GM18499 (cell line): ENCODE measurements around the gene TSPAN31.

Experiments
- ATAC-seq: cut with Tn5 transposase; IDR thresholded peaks from one replicate; pipeline ENCODE4 v1.9.1; 2021; ENCODE audit warnings: moderate number of reproducible peaks; ENCODE audit not compliant: insufficient read depth, unreplicated experiment

TSPAN31 gene

DNA sequence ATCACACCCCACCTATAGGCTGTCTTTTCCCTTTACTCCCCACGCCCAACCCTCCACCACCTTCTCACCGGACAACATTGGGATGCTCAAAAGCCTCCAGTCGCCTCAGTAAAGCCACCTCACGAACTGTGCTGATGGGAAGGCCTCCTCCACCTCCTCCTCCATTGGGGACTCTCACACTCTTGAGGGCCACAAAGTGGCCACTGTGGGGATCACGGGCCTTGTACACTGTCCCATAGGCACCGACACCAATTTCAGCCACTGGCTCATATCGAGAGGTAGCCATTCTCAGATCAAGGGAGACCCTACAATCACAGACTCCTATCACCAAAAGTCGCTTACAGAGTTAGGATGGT is 6.6 kb downstream of the TSPAN31 start:
- no peak for ATAC-seq

GRCh38 chr12:57751788-57752667 is 7.2 kb downstream of the TSPAN31 start, which contains the start of gene CDK4:
TSS of gene CDK4 (minus strand) at chr12:57752310. CDS start at chr12:57751717, 593 bp downstream.
- ATAC-seq: peak; percentile 52

GRCh38 chr12:57752668-57753000 is 7.8 kb downstream of the TSPAN31 start:
- no peak for ATAC-seq

- no peak for ATAC-seq
These were observed 9.0 kb downstream of the TSPAN31 start for GRCh38 chr12:57753756-57754337.

GRCh38 chr12:57754411-57755193 is 9.8 kb downstream of the TSPAN31 start, which contains the start of gene MARCHF9:
TSS of gene MARCHF9 (plus strand) at chr12:57755103. CDS start at chr12:57755529, 426 bp downstream.
- no peak for ATAC-seq

DNA sequence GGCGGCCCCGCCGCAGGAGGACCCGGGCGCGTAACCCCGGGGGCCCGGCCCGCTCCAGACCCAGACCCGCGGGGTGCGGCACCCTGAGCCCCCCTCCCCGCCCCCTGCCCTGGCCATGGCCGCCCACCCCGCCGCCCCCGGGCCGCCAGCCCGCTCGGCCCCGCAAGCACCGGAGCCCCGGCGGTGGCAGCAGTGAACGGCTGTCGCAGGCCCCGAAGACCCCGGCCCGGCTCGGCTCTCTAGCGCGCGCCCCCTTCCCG is 10.3 kb downstream of the TSPAN31 start:
- no peak for ATAC-seq

GRCh38 chr12:57755454-57756372 is 10.9 kb downstream of the TSPAN31 start:
- no peak for ATAC-seq

GRCh38 chr12:57756406-57757341 is 11.8 kb downstream of the TSPAN31 start:
- no peak for ATAC-seq

GRCh38 chr12:57757771-57758170 is 12.9 kb downstream of the TSPAN31 start:
- ATAC-seq: no peak

DNA sequence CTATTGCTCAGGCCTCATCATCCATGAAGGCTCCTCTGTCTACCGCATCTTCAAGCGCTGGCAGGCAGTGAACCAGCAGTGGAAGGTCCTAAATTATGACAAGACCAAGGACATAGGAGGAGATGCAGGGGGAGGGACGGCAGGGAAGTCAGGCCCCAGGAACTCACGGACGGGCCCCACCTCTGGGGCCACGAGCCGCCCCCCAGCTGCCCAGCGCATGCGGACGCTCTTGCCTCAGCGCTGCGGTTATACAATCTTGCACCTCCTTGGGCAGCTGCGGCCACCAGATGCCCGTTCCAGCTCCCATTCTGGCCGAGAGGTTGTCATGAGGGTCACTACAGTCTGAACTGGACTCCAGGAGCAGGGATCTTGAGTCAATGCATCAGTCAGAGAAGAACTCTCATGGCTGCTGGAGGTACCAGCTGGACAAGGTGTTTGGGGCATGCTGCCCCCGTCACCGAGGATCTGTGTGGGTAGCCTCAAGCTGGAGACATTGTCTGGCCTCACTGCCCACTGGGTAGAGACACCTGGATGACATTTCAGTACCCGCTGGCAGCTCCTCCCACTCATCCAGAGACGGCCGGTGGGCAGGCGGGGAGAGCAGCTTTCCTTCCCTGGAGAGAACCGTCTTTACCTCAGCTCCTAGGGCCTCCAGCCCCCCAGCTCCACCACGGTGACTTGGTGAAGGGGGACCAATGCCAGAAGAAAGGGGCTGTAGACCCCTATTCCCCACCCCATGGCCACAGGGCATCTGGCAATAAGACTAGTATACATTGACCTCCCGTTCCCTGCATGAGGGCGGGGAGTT is 13.9 kb downstream of the TSPAN31 start:
- ATAC-seq: no peak

- ATAC-seq: no peak
These were observed 14.6 kb downstream of the TSPAN31 start for GRCh38 chr12:57759360-57759980.

DNA sequence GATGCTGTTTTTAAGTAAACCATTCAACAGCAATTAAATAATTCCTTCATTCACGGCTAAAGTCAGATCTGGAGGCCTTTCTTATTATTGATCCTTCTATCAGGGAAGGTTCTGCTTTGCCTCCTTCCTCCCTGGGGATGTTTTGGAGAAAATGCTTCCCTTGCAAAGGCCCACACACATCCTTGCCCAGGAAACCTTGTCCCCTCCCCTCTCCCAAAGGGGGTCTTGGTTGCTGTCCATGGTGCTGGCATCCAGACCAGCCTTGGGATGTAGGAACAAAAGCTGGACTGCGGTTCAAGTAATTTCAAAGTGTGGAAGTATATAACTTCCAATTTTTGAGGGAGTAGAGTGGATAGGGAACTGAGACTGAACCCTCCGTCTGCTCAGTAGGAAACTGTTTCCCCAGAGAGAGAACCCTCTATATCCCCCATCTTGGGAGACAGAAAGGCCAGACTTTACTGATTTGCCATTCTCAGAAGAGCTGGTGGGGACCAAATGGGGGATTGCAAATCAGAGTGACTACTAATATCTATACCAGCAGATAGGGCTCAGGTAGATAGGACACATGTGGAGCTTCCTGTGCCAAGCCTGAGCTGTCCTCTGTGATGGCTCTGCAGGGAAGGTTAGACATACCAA is 15.6 kb downstream of the TSPAN31 start:
- ATAC-seq: no peak

DNA sequence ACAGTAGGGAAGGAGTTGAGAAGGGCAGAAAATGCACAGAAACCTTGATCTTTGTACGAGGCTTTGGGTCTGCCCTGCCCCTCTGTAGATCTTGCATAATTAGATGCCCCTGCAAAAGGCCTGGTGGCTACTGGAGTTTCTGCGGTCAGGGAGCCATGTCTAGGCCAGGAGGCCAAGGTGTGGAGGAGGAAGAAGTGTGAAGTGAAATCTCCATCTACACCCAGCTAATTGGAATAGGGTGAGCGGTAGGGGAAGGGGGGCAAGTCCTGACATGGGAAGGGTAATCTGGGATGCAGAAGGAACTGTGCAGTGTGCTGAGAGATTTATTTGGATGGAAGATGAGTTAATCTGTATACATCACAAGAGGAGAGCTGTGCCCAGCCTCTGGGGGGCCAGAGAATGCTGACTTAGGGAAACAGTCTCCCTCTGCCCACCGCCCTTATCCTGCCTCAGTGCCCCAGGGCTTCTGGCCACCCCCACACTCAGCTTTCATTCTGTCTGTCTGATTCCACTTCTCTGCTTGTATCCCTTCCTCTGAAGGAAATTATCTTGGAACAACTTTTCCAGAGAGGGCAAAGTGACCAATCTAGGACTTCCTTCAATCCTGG is 16.7 kb downstream of the TSPAN31 start:
- ATAC-seq: no peak

- ATAC-seq: no peak
These were observed 17.6 kb downstream of the TSPAN31 start for GRCh38 chr12:57762463-57762862.

DNA sequence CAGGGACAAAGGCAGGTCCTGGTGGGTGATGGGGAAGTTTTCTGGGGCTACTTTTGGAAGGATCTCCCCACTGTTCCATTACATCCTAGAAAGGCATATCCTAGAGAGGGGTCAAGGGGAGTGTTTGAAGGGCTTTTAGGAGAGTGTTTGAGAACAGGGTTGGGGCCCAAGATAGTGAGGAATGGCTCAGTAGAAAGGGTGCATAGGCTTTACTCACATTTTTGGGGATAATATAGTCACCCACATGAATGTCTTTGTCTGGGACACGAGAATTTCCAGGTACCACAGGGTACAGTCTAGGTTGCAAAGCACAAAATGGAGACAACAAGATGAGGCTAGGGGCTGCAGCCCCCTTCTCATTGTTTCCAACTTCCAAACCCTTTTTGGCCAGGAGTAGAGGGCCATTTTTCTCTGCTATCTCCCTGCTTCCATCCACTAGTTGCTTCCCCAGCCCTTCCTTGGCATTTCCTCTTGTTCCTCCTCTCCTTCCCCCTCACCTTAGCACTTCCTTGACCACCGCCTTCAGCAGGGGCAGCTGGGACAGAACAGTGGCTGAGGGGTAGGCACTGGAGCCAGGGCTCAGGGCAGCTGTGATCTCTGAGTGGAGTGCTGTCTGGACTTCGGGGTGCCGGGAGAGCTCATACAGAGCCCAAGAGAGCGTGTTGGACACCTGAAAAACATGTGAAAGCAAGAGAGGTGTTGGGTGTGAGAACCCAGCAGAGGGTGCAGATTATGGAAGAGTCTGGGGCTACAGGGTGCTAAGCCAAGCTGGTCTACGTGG is 19.2 kb downstream of the TSPAN31 start:
- no peak for ATAC-seq

GRCh38 chr12:57764662-57765002 is 19.8 kb downstream of the TSPAN31 start:
- ATAC-seq: no peak
